Epithelial cell of proximal tubule (primary cell): Measurements from ENCODE around the gene SEC16A. TPM values are rescaled to one million over a fixed set of nuclear protein-coding genes. Genes with fewer than 3 reads are reported as not detected.

Experiments used
- DNase-seq: peaks from one replicate; pipeline ENCODE4 v3.0.0-alpha.2; 2011; ENCODE audit warnings: low read depth
- H3K4me3 ChIP-seq: 2 replicates; pipeline ENCODE4 v1.5.1; 2011; ENCODE audit warnings: low read depth, mild to moderate bottlenecking, low read length
- total RNA-seq: library from RNA; depleted of rRNA; stranded (reverse); fragments of >200 nt; gene quantifications from 2 replicates; pipeline ENCODE4 v1.2.3, GENCODE V29; 2015
- TF ChIP-seq, protein P1 (sequence below): conservative IDR thresholded peaks from 2 replicates; pipeline ENCODE4 v1.5.1; 2012; ENCODE audit warnings: low read depth, mild to moderate bottlenecking, low read length

SEC16A gene
- total RNA-seq, 1 donor from 2014 or later, result 41.7 TPM

DNA sequence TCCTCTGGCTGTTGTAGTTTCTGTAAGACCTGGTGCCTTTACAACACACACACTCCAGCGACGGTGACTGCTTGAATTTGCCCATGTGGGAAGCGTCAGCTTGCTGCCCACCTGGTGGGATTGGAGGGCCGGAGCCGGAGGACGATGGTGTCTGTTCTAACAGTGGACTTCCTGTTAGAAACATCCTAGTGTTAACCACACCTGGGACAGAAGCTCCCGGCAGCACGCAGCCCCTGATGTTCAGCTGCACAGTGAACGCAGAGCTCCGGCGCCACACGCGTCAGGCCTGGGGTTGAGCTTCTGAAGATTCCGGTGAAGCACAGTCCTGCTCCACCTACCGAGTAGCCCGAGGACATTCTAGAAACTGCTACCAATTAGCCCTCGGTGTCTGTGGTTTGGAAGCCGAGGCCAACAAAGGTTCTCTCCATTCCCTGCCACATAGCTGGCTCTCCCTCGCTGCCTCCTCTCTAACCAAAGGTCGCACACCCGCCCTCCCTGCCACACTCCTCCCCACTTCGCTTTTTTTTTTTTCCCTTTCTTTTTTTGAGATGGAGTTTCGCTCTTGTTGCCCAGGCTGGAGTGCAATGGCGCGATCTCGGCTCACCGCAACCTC is 58.0 kb downstream of the SEC16A start:
- TF ChIP-seq, protein P1, sequence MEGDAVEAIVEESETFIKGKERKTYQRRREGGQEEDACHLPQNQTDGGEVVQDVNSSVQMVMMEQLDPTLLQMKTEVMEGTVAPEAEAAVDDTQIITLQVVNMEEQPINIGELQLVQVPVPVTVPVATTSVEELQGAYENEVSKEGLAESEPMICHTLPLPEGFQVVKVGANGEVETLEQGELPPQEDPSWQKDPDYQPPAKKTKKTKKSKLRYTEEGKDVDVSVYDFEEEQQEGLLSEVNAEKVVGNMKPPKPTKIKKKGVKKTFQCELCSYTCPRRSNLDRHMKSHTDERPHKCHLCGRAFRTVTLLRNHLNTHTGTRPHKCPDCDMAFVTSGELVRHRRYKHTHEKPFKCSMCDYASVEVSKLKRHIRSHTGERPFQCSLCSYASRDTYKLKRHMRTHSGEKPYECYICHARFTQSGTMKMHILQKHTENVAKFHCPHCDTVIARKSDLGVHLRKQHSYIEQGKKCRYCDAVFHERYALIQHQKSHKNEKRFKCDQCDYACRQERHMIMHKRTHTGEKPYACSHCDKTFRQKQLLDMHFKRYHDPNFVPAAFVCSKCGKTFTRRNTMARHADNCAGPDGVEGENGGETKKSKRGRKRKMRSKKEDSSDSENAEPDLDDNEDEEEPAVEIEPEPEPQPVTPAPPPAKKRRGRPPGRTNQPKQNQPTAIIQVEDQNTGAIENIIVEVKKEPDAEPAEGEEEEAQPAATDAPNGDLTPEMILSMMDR, result no peak
- DNase-seq, result no peak
- H3K4me3 ChIP-seq, result no peak overlapping the region

DNA sequence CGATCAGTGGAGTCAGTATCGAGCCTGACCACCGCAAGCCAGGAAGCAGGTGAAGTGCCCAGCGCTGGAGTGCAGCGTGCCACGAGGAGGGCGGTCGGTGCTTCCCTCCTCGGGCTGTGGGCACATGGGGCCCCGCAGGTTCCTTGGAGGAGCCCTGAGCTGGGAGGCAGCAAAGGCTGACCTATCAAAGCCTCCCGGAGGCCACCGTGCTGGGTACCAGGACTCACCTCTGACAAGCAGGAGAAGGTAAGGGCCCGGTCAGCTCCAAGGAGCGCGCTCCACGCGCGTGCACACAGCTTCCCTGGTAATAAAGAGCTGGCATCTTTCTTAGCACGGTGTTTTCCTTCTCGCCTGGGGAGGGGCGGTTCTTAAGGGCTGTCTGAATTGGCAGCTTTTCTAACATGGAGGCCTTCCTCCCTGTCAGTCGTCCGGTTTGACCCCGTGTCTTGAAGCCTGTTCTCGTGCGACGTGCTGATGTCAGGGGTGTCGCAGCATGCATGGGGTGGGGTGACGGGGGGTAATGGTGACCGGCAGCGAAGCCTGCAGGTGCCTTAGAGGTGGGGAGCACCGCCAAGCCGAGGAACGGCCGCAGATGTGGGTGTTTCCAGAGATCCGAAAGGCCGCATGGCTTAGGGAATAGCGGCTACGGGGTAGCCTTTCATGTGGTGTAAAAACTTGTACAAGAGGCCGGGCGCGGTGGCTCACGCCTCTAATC is 59.3 kb downstream of the SEC16A start:
- TF ChIP-seq, protein P1, result no peak
- no peak for DNase-seq
- no peak overlapping the region for H3K4me3 ChIP-seq

DNA sequence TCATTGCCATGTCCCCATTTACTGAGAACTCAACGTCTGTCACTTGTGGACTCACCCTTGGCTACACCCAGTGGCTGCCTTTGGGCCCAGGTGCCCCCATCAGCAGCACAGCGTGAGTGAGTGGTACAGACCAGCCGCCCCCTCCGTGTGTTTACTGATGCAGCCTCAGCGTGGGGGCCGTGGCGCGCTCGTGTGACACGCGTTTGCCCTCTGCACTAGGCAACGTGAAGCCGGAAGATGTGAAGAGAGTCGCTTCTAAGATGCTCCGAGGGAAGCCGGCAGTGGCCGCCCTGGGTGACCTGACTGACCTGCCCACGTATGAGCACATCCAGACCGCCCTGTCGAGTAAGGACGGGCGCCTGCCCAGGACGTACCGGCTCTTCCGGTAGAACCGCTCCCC is 60.0 kb downstream of the SEC16A start:
- no peak overlapping the region for H3K4me3 ChIP-seq
- no peak for DNase-seq
- TF ChIP-seq, protein P1, result no peak

DNA sequence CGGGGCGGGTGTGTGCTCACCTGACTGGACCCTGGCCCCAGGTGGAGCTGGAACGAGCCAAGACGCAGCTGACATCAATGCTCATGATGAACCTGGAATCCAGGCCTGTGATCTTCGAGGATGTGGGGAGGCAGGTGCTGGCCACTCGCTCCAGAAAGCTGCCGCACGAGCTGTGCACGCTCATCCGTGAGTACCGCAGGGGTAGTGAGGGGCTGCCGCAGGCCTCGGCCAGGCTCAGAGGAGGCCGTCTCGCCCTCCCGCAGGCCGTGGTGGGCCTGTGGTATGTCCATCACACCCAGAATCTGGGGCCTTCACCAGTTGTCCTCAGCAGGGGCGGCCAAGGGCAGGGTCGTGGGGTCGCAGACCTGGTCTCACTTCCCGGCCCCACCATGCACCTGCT is 61.0 kb downstream of the SEC16A start:
- H3K4me3 ChIP-seq, result no peak overlapping the region
- TF ChIP-seq, protein P1, result no peak
- DNase-seq, result no peak

DNA sequence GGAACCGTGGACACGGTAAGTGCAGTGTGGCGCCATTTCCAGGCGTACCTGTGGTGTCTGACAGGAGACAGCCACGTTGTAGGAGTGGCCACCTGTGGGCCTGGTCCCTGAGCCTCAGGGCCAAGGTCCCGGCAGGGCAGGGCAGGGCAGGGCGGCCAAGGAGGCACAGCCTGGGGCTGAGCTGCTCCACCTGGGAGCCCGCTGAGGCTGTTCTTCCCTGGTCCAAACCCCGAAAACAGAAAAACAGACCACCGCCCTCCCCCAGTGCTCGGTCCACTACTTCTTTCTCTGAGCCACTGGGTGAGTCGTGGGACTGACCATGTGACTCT is 63.8 kb downstream of the SEC16A start:
- no peak overlapping the region for H3K4me3 ChIP-seq
- DNase-seq, result no peak
- TF ChIP-seq, protein P1, result no peak

DNA sequence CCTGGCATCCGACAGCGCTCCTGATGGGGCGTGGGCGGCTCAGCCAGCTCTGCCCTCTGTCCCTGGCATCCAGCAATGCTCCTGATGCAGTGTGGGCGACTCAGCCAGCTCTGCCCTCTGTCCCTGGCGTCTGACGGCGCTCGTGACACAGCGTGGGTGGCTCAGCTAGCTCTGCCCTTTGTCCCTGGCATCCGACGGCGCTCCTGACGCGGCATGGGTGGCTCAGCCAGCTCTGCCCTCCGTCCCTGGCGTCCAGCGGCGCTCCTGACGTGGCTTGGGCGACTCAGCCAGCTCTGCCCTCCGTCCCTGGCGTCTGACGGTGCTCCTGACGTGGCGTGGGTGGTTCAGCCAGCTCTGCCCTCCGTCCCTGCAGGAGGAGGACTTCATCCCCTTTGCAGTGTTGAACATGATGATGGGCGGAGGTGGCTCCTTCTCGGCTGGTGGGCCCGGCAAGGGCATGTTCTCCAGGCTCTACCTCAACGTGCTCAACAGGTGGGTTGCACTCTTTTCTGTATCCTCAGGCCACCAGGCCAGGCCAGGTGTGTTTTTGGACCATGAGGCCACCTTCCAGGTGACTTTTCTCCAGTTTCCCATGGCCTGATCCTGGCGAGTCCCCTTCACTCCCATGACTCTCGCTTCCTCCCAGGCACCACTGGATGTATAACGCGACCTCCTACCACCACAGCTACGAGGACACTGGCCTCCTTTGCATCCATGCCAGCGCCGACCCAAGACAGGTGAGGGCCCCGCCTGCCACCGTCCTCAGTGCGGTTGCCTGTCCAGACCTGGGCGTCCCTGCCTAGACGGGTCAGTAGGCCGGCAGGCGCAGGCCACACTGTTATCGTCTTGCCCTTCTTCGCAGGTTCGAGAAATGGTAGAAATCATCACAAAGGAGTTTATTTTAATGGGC is 64.4 kb downstream of the SEC16A start:
- no peak for DNase-seq
- TF ChIP-seq, protein P1, result no peak
- H3K4me3 ChIP-seq, result no peak overlapping the region
